COLO668 (cell line): ENCODE data around the gene SLC22A31.
"Not testable (repeated sequence)": the region's sequence is repeated elsewhere in the genome, so short reads cannot be mapped to it uniquely, and the experiment has no call there.

Experiments used
- DNase-seq: peaks from one replicate; lab custom pipeline; 2025; ENCODE audit not compliant: unreplicated experiment; lab: John Stamatoyannopoulos, UW

Gene SLC22A31

GRCh38 chr16:89167425-89167941, 32.9 kb downstream of the SLC22A31 start:
- peak; percentile 90 for DNase-seq

GRCh38 chr16:89166696-89167424, 33.5 kb downstream of the SLC22A31 start:
- no peak for DNase-seq

GRCh38 chr16:89165681-89165979, 34.7 kb downstream of the SLC22A31 start:
- DNase-seq, result not testable (repeated sequence)

- no peak for DNase-seq
Observed at GRCh38 chr16:89164847-89165680, 35.3 kb downstream of the SLC22A31 start.

- DNase-seq, result no peak
Observed at GRCh38 chr16:89164436-89164835, 35.9 kb downstream of the SLC22A31 start.

GRCh38 chr16:89163297-89163696, 37.0 kb downstream of the SLC22A31 start:
- no peak for DNase-seq

GRCh38 chr16:89161763-89162713, 38.3 kb downstream of the SLC22A31 start:
- peak; percentile 68 for DNase-seq

GRCh38 chr16:89160977-89161701, 39.2 kb downstream of the SLC22A31 start:
- DNase-seq, result no peak

- no peak for DNase-seq
Observed at GRCh38 chr16:89159850-89160354, 40.4 kb downstream of the SLC22A31 start.

GRCh38 chr16:89159066-89159849, 41.1 kb downstream of the SLC22A31 start:
- DNase-seq, result peak; percentile 27

GRCh38 chr16:89157778-89158177, 42.6 kb downstream of the SLC22A31 start:
- DNase-seq, result no peak

- DNase-seq, result no peak
Observed at GRCh38 chr16:89156740-89157645, 43.3 kb downstream of the SLC22A31 start.

- no peak for DNase-seq
Observed at GRCh38 chr16:89155851-89156739, 44.2 kb downstream of the SLC22A31 start.

- DNase-seq, result no peak
Observed at GRCh38 chr16:89155184-89155679, 45.1 kb downstream of the SLC22A31 start.

- no peak for DNase-seq
Observed at GRCh38 chr16:89154390-89155183, 45.8 kb downstream of the SLC22A31 start.

GRCh38 chr16:89153848-89154271, 46.5 kb downstream of the SLC22A31 start:
- DNase-seq, result peak; percentile 35
